Effector memory CD4-positive, alpha-beta T cell (primary cell): Measurements from ENCODE around the gene MED31.

Experiments used
- DNase-seq, 3 donors: peaks; one replicate each; pipeline ENCODE4 v3.0.0-alpha.2; 2020
- H3K27ac ChIP-seq: 2 replicates; pipeline ENCODE4 v1.7.0; 2013; ENCODE audit warnings: mild to moderate bottlenecking, low read length, moderate library complexity; ENCODE audit not compliant: insufficient read depth, poor library complexity, severe bottlenecking
- H3K27me3 ChIP-seq: replicated peaks from 2 replicates; pipeline ENCODE4 v1.7.0; 2013; ENCODE audit warnings: mild to moderate bottlenecking, low read length; ENCODE audit not compliant: insufficient read depth, control insufficient read depth, poor library complexity, severe bottlenecking
- H3K36me3 ChIP-seq: 2 replicates; pipeline ENCODE4 v1.7.0; 2013; ENCODE audit warnings: mild to moderate bottlenecking, low read length, moderate library complexity; ENCODE audit not compliant: control insufficient read depth, insufficient read depth
- H3K4me1 ChIP-seq: 2 replicates; pipeline ENCODE4 v1.7.0; 2013; ENCODE audit warnings: low read length, mild to moderate bottlenecking; ENCODE audit not compliant: control insufficient read depth, insufficient read depth, poor library complexity, severe bottlenecking
- H3K4me3 ChIP-seq: 2 replicates; pipeline ENCODE4 v1.7.0; 2013; ENCODE audit warnings: low read length, low read depth, mild to moderate bottlenecking; ENCODE audit not compliant: insufficient read depth, poor library complexity, severe bottlenecking
- H3K9me3 ChIP-seq: 2 replicates; pipeline ENCODE4 v1.7.0; 2013; ENCODE audit warnings: mild to moderate bottlenecking, low read length, moderate library complexity; ENCODE audit not compliant: control insufficient read depth

The MED31 gene

GRCh38 chr17:6632530-6632929 lies 18.9 kb downstream of the MED31 start:
- no peak for DNase-seq
- Histone ChIP-seq H3K36me3 (peaks cover 28% of the 10 kb centered on the region), H3K4me3 (no peak overlapping the region), H3K9me3 (no peaks in the 10 kb centered on the region), H3K4me1 (no peaks in the 10 kb centered on the region), H3K27ac (no peak overlapping the region), H3K27me3 (no peaks in the 10 kb centered on the region)

- Histone ChIP-seq H3K27ac (no peak overlapping the region), H3K27me3 (no peaks in the 10 kb centered on the region), H3K9me3 (no peaks in the 10 kb centered on the region), H3K4me1 (no peaks in the 10 kb centered on the region), H3K4me3 (no peak overlapping the region), H3K36me3 (peaks cover 32% of the 10 kb centered on the region)
- no peak for DNase-seq
Observed at GRCh38 chr17:6630390-6630789, 21.0 kb downstream of the MED31 start.

- no peaks in the 10 kb centered on the region for H3K9me3 ChIP-seq
- no peak overlapping the region for H3K27ac ChIP-seq
- H3K36me3 ChIP-seq: peaks cover 22% of the 10 kb centered on the region
- no peak overlapping the region for H3K4me3 ChIP-seq
- H3K4me1 ChIP-seq: no peaks in the 10 kb centered on the region
- no peaks in the 10 kb centered on the region for H3K27me3 ChIP-seq
- no peak for DNase-seq
Observed at GRCh38 chr17:6627019-6627418, 24.4 kb downstream of the MED31 start.

GRCh38 chr17:6626616-6627015 lies 24.8 kb downstream of the MED31 start:
- no peak for DNase-seq
- no peaks in the 10 kb centered on the region for H3K9me3 ChIP-seq
- H3K4me1 ChIP-seq: no peaks in the 10 kb centered on the region
- H3K4me3 ChIP-seq: no peak overlapping the region
- H3K36me3 ChIP-seq: peaks cover 24% of the 10 kb centered on the region
- H3K27me3 ChIP-seq: no peaks in the 10 kb centered on the region
- H3K27ac ChIP-seq: no peak overlapping the region

- no peaks in the 10 kb centered on the region for H3K4me1 ChIP-seq
- peaks cover 23% of the 10 kb centered on the region for H3K36me3 ChIP-seq
- no peaks in the 10 kb centered on the region for H3K9me3 ChIP-seq
- H3K4me3 ChIP-seq: no peak overlapping the region
- no peaks in the 10 kb centered on the region for H3K27me3 ChIP-seq
- no peak for DNase-seq
- no peak overlapping the region for H3K27ac ChIP-seq
Observed at GRCh38 chr17:6623941-6624340, 27.5 kb downstream of the MED31 start.

GRCh38 chr17:6611231-6611630 lies 40.2 kb downstream of the MED31 start:
- H3K27ac ChIP-seq: no peak overlapping the region
- H3K27me3 ChIP-seq: no peaks in the 10 kb centered on the region
- H3K36me3 ChIP-seq: peaks cover 26% of the 10 kb centered on the region
- DNase-seq: no peak
- H3K9me3 ChIP-seq: no peaks in the 10 kb centered on the region
- H3K4me1 ChIP-seq: no peaks in the 10 kb centered on the region
- no peak overlapping the region for H3K4me3 ChIP-seq

- H3K4me3 ChIP-seq: no peak overlapping the region
- H3K36me3 ChIP-seq: peaks cover 29% of the 10 kb centered on the region
- no peak for DNase-seq
- H3K27me3 ChIP-seq: no peaks in the 10 kb centered on the region
- H3K9me3 ChIP-seq: no peaks in the 10 kb centered on the region
- no peaks in the 10 kb centered on the region for H3K4me1 ChIP-seq
- H3K27ac ChIP-seq: no peak overlapping the region
Observed at GRCh38 chr17:6610011-6610410, 41.4 kb downstream of the MED31 start.

- H3K36me3 ChIP-seq: peaks cover 29% of the 10 kb centered on the region
- H3K27me3 ChIP-seq: no peaks in the 10 kb centered on the region
- no peak overlapping the region for H3K27ac ChIP-seq
- no peaks in the 10 kb centered on the region for H3K4me1 ChIP-seq
- H3K4me3 ChIP-seq: no peak overlapping the region
- no peak for DNase-seq
- H3K9me3 ChIP-seq: no peaks in the 10 kb centered on the region
Observed at GRCh38 chr17:6608321-6608720, 43.1 kb downstream of the MED31 start.

- H3K9me3 ChIP-seq: no peaks in the 10 kb centered on the region
- H3K4me3 ChIP-seq: no peak overlapping the region
- no peaks in the 10 kb centered on the region for H3K27me3 ChIP-seq
- no peak overlapping the region for H3K27ac ChIP-seq
- H3K4me1 ChIP-seq: no peaks in the 10 kb centered on the region
- no peak for DNase-seq
- peaks cover 28% of the 10 kb centered on the region for H3K36me3 ChIP-seq
Observed at GRCh38 chr17:6605142-6605541, 46.3 kb downstream of the MED31 start.

- no peak overlapping the region for H3K27ac ChIP-seq
- no peaks in the 10 kb centered on the region for H3K9me3 ChIP-seq
- no peaks in the 10 kb centered on the region for H3K27me3 ChIP-seq
- no peak for DNase-seq
- peaks cover 20% of the 10 kb centered on the region for H3K36me3 ChIP-seq
- no peaks in the 10 kb centered on the region for H3K4me1 ChIP-seq
- no peak overlapping the region for H3K4me3 ChIP-seq
Observed at GRCh38 chr17:6603744-6604325, 47.6 kb downstream of the MED31 start.
